Testis (tissue), 3 donors: ENCODE results near the gene CHRNA9. TPM values are rescaled to one million over a fixed set of nuclear protein-coding genes. Genes with fewer than 3 reads are reported as not detected.

Source experiments
- DNase-seq: peaks from one replicate; pipeline ENCODE4 v3.0.0-alpha.2; 2019
- H3K27ac ChIP-seq, 2 donors: fragments of 200-600 bp; sonication (generic); one replicate each; pipeline ENCODE4 v1.5.1; 2019
- H3K27me3 ChIP-seq: fragments of 200-600 bp; sonication (generic); one replicate; pipeline ENCODE4 v1.5.1; 2019
- H3K36me3 ChIP-seq: fragments of 200-600 bp; sonication (generic); one replicate; pipeline ENCODE4 v1.5.1; 2017; ENCODE audit warnings: low read depth; ENCODE audit errors: missing control alignments
- H3K4me1 ChIP-seq: fragments of 200-600 bp; sonication (generic); one replicate; pipeline ENCODE4 v1.5.1; 2019
- H3K4me3 ChIP-seq, 2 donors: fragments of 200-600 bp; sonication (generic); one replicate each; pipeline ENCODE4 v1.5.1; 2017 to 2019
- H3K9me3 ChIP-seq: fragments of 200-600 bp; sonication (generic); one replicate; pipeline ENCODE4 v1.5.1; 2017
- CTCF ChIP-seq, 3 experiments: fragments of 450-650 bp in 2 of 3; fragments of 200-600 bp in 1 of 3; sonication (generic) in 1 of 3; IDR thresholded peaks; one replicate each; pipeline ENCODE4 v1.5.1; 2016 to 2019; ENCODE audit warnings: antibody characterized with exemption in 3 of 3, mild to moderate bottlenecking in 2 of 3, moderate library complexity in 1 of 3
- POLR2A ChIP-seq: fragments of 450-650 bp; IDR thresholded peaks from one replicate; pipeline ENCODE4 v1.6.1; 2017; ENCODE audit warnings: antibody characterized with exemption, mild to moderate bottlenecking, moderate library complexity
- WGBS, 2 donors: methylation state at CpG; one replicate each; pipeline ENCODE4 v1.1.5; 2018; 5-methylcytosine and 5-hydroxymethylcytosine counted together
- intact Hi-C: fragments of 100-400 bp; cut with DNase I; formaldehyde crosslinking; loops from one replicate; pipeline ENCODE4 v1.15.1; 2023; ENCODE audit warnings: low total_unique reads
- polyA plus RNA-seq: library from polyadenylated mRNA; stranded (reverse); fragments of 350-450 nt; fragmentation: Illumina TruSeq; extraction: RNeasy Lipid Tissue Mini Kit (QIAGEN cat#74804); gene quantifications from one replicate; pipeline ENCODE4 v1.2.3, GENCODE V29; 2014; ENCODE audit warnings: low read depth, low replicate concordance; ENCODE audit not compliant: insufficient read depth
- total RNA-seq, 2 donors: library from RNA; depleted of rRNA; stranded (reverse); fragments of >200 nt; gene quantifications; one replicate each; pipeline ENCODE4 v1.2.3, GENCODE V29; 2016

The CHRNA9 gene
- total and polyA plus RNA-seq, 3 donors from 2014 or later: 0.13 to 0.50 (median 0.16) TPM

GRCh38 chr4:40375620-40376019, 40.5 kb downstream of the CHRNA9 start:
- Histone ChIP-seq H3K9me3 (no peaks in the 10 kb centered on the region), H3K27ac (no peak overlapping the region), H3K36me3 (no peaks in the 10 kb centered on the region), H3K4me1 (no peaks in the 10 kb centered on the region), H3K27me3 (no peaks in the 10 kb centered on the region), H3K4me3 (no peak overlapping the region)
- DNase-seq: no peak
- TF ChIP-seq CTCF (IDR thresholded peaks at IDR 0.05) (no peak), POLR2A (no peak)
- WGBS, 2 donors: 91 to 94% methylated on average over 2 of the region's 2 CpGs
- intact Hi-C loops: no loop called here

- DNase-seq: no peak
- no peak for TF ChIP-seq POLR2A
- TF ChIP-seq CTCF (IDR thresholded peaks at IDR 0.05): no peak
- Histone ChIP-seq H3K4me1 (no peaks in the 10 kb centered on the region), H3K27me3 (no peaks in the 10 kb centered on the region), H3K27ac (no peak overlapping the region), H3K9me3 (no peaks in the 10 kb centered on the region), H3K36me3 (no peaks in the 10 kb centered on the region), H3K4me3 (no peak overlapping the region)
- WGBS, 2 donors: 85 to 91% methylated on average over 7 of the region's 7 CpGs
- intact Hi-C loops: no loop called here
Measured at GRCh38 chr4:40377512-40378365, 42.6 kb downstream of the CHRNA9 start.

- Histone ChIP-seq H3K27me3 (no peaks in the 10 kb centered on the region), H3K27ac (no peak overlapping the region), H3K36me3 (no peaks in the 10 kb centered on the region), H3K4me3 (no peak overlapping the region), H3K4me1 (no peaks in the 10 kb centered on the region), H3K9me3 (no peaks in the 10 kb centered on the region)
- 50 to 57% methylated on average over 1 to 2 of the region's 2 CpGs for WGBS, 2 donors
- no peak for DNase-seq
- intact Hi-C loops: no loop called here
- no peak for TF ChIP-seq CTCF (IDR thresholded peaks at IDR 0.05)
- no peak for TF ChIP-seq POLR2A
Measured at GRCh38 chr4:40378619-40379018, 43.5 kb downstream of the CHRNA9 start.

GRCh38 chr4:40379248-40379647, 44.1 kb downstream of the CHRNA9 start:
- no peaks in the 10 kb centered on the region for H3K9me3 ChIP-seq
- no peak overlapping the region for H3K4me3 ChIP-seq
- H3K27me3 ChIP-seq: no peaks in the 10 kb centered on the region
- no peaks in the 10 kb centered on the region for H3K36me3 ChIP-seq
- H3K4me1 ChIP-seq: no peaks in the 10 kb centered on the region
- 68 to 94% methylated on average over 2 to 3 of the region's 3 CpGs for WGBS, 2 donors
- H3K27ac ChIP-seq: no peak overlapping the region
- DNase-seq: no peak
- intact Hi-C loops: no loop called here
- TF ChIP-seq CTCF (IDR thresholded peaks at IDR 0.05) (no peak), POLR2A (no peak)

- 74 to 83% methylated on average over 3 to 5 of the region's 5 CpGs for WGBS, 2 donors
- Histone ChIP-seq H3K9me3 (no peaks in the 10 kb centered on the region), H3K4me3 (no peak overlapping the region), H3K27ac (no peak overlapping the region), H3K4me1 (no peaks in the 10 kb centered on the region), H3K27me3 (no peaks in the 10 kb centered on the region), H3K36me3 (no peaks in the 10 kb centered on the region)
- no peak for DNase-seq
- TF ChIP-seq CTCF (IDR thresholded peaks at IDR 0.05) (no peak), POLR2A (no peak)
- intact Hi-C loops: no loop called here
Measured at GRCh38 chr4:40380647-40381046, 45.5 kb downstream of the CHRNA9 start.
